ENCODE data around the gene AGPAT2.

- no peak for TF ChIP-seq POLR2AphosphoS5 (IDR thresholded peaks at IDR 0.05; ENCODE audit: low read depth, low read length)
- TF ChIP-seq REST (IDR thresholded peaks at IDR 0.05; ENCODE audit: insufficient read depth in 1 of 2, low read depth in 2 of 2, low read length in 2 of 2), result no peak
- no peak for TF ChIP-seq FOXP2 (optimal IDR thresholded peaks at IDR 0.05; ENCODE audit: borderline replicate concordance, extremely low read depth, extremely low read length, insufficient read depth)
- no peak for TF ChIP-seq SIN3A (IDR thresholded peaks at IDR 0.05; ENCODE audit: borderline replicate concordance, insufficient read depth, low read length)
These were observed 33.7 kb upstream of the AGPAT2 start for GRCh38 chr9:136720898-136721338.

Data from PFSK-1 (cell line).